ENCODE results near the gene NFIA. TPM values are rescaled to one million over a fixed set of nuclear protein-coding genes. Genes with fewer than 3 reads are reported as not detected.

The NFIA gene
- polyA plus RNA-seq, 1 donor (not counting 4 experiments of a cell fraction or from before 2014, with no cell fraction given) = 14.7 TPM

- H3K4me2 ChIP-seq (ENCODE audit: control insufficient read depth, extremely low read depth, insufficient read depth, low read depth, low read length) = no peak overlapping the region
Measured at GRCh38 chr1:61425040-61425439, 342.7 kb downstream of the NFIA start.

GRCh38 chr1:61426254-61426653, 343.9 kb downstream of the NFIA start:
- H3K4me3 ChIP-seq (ENCODE audit: control insufficient read depth in 2 of 3, extremely low read depth in 1 of 3, insufficient read depth in 2 of 3, low read depth in 1 of 3, low read length in 3 of 3) = no peak overlapping the region
- H3K4me1 ChIP-seq (ENCODE audit: control insufficient read depth, extremely low read depth, insufficient read depth, low read length) = peaks cover 13% of the 10 kb centered on the region
- no peak overlapping the region for H2AFZ ChIP-seq (ENCODE audit: control insufficient read depth, low read length)
- no peaks in the 10 kb centered on the region for H3K27me3 ChIP-seq (ENCODE audit: control insufficient read depth, extremely low read depth, insufficient read depth, low read length)
- no peaks in the 10 kb centered on the region for H3K9me3 ChIP-seq (ENCODE audit: control insufficient read depth, low read depth, low read length)
- no peak for DNase-seq (ENCODE audit: low read depth, low spot score)
- no peaks in the 10 kb centered on the region for H3K79me2 ChIP-seq (ENCODE audit: control insufficient read depth, insufficient read depth, low read length)
- no peak overlapping the region for H3K4me2 ChIP-seq (ENCODE audit: control insufficient read depth, extremely low read depth, insufficient read depth, low read depth, low read length)
- no peak overlapping the region for H3K9ac ChIP-seq (ENCODE audit: control insufficient read depth, extremely low read depth, insufficient read depth, low read length)
- peaks cover 0 to 2% of the 10 kb centered on the region in 2 experiments for H3K36me3 ChIP-seq (ENCODE audit: control insufficient read depth in 2 of 2, extremely low read depth in 1 of 2, insufficient read depth in 2 of 2, low read length in 2 of 2)
- no peaks in the 10 kb centered on the region for H3K9me1 ChIP-seq (ENCODE audit: control insufficient read depth, extremely low read depth, insufficient read depth, low read length)
- dilution Hi-C loops (cut with MboI; ENCODE audit: extremely low pct_ligation_motif_present, low sequenced_read_pairs) = no loop called here
- no peaks in the 10 kb centered on the region for H4K20me1 ChIP-seq (ENCODE audit: control insufficient read depth, extremely low read depth, insufficient read depth, low read length)
- TF ChIP-seq CTCF (optimal IDR thresholded peaks at IDR 0.05 in 1 of 3, IDR thresholded peaks at IDR 0.05 in 1 of 3, conservative IDR thresholded peaks at IDR 0.05 in 1 of 3; ENCODE audit: extremely low read depth in 1 of 3, insufficient read depth in 2 of 3, low read length in 3 of 3) = no peak
- TF ChIP-seq EZH2 (IDR thresholded peaks at IDR 0.05; ENCODE audit: low read length) = no peak
- no peak overlapping the region for H3K27ac ChIP-seq (ENCODE audit: control insufficient read depth, insufficient read depth, low read length)
- FAIRE-seq = no peak

More at GRCh38 chr1:61425040-61425439, 342.7 kb downstream of the NFIA start:
- Histone ChIP-seq H3K36me3 (ENCODE audit: control insufficient read depth in 2 of 2, extremely low read depth in 1 of 2, insufficient read depth in 2 of 2, low read length in 2 of 2) (peaks cover 0 to 2% of the 10 kb centered on the region in 2 experiments), H3K9ac (ENCODE audit: control insufficient read depth, extremely low read depth, insufficient read depth, low read length) (no peak overlapping the region), H3K27ac (ENCODE audit: control insufficient read depth, insufficient read depth, low read length) (no peak overlapping the region), H3K4me3 (ENCODE audit: control insufficient read depth in 2 of 3, extremely low read depth in 1 of 3, insufficient read depth in 2 of 3, low read depth in 1 of 3, low read length in 3 of 3) (no peak overlapping the region), H4K20me1 (ENCODE audit: control insufficient read depth, extremely low read depth, insufficient read depth, low read length) (no peaks in the 10 kb centered on the region), H3K9me3 (ENCODE audit: control insufficient read depth, low read depth, low read length) (no peaks in the 10 kb centered on the region), H3K9me1 (ENCODE audit: control insufficient read depth, extremely low read depth, insufficient read depth, low read length) (no peaks in the 10 kb centered on the region), H2AFZ (ENCODE audit: control insufficient read depth, low read length) (no peak overlapping the region), H3K4me1 (ENCODE audit: control insufficient read depth, extremely low read depth, insufficient read depth, low read length) (peaks cover 13% of the 10 kb centered on the region), H3K79me2 (ENCODE audit: control insufficient read depth, insufficient read depth, low read length) (no peaks in the 10 kb centered on the region), H3K27me3 (ENCODE audit: control insufficient read depth, extremely low read depth, insufficient read depth, low read length) (no peaks in the 10 kb centered on the region)
- TF ChIP-seq EZH2 (IDR thresholded peaks at IDR 0.05; ENCODE audit: low read length) (no peak), CTCF (optimal IDR thresholded peaks at IDR 0.05 in 1 of 3, IDR thresholded peaks at IDR 0.05 in 1 of 3, conservative IDR thresholded peaks at IDR 0.05 in 1 of 3; ENCODE audit: extremely low read depth in 1 of 3, insufficient read depth in 2 of 3, low read length in 3 of 3) (no peak)
- DNase-seq (ENCODE audit: low read depth, low spot score) (no peak), FAIRE-seq (no peak)
- dilution Hi-C loops (cut with MboI; ENCODE audit: extremely low pct_ligation_motif_present, low sequenced_read_pairs) = no loop called here
